ENCODE measurements around the gene EXOC3L2.
"Not testable (repeated sequence)": the region's sequence is repeated elsewhere in the genome, so short reads cannot be mapped to it uniquely, and the experiment has no call there.

Gene EXOC3L2

DNA sequence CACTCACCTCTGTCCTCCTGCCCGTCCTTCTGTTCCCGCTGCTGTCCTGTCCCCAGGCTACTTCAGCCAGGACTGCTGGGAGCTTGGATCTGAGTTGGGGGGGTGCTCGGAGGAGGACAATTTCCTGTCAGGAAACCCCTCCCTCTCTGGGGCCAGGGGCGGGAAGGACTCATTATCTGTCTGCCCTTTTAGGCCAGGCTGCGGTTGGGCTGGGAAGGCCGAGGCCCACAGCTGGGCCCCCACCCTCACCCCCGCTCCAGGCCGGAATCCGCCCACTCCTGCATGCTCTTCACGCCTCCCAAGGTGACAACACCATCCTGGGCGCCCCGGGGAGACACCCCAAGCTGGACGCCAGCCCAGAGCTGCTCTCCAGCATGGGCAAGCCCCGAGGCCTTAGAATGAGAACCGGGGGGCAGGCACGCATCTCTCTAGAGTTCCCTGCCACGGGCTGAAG is at the start of gene EXOC3L2:
TSS of gene EXOC3L2 (minus strand) at position 74 of the 454 bp plus-strand sequence. CDS start 6,362 bp downstream, outside the sequence.
- DNase-seq: no peak

DNA sequence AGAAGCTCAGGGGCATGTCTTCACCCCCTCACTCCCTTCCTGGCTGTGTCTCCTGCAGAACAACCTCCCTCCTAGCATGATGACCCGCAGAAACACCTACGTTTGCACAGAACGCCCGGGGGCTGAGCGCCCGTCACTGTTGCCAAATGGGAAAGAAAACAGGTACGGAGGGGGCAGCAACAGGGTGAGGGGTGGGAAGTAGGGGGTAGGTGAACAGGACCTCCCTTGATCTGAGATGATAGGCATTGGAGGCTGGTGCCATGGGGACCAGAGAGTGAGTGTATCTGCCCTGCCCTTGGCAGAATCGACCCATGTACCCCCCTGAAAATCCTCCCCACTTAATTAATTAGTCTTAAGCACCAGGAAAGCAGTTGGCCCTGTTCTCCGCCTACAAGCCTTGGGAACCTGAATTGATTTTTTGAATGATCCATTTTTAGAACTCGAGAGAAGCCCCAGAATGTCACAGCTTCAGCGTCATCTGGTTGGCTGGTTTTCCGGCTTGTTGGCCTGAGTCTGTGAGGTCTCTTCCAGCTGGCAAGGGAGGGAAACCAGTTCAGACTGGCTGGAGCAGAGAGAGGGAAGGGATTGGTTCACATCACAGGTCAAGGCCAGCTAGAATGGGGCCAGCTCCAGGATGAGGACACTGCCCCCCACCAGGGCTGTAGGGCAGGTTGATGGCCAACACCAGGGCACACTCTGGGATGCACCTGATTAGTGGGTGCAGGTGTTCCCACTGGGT is 49.3 kb upstream of the EXOC3L2 start:
- DNase-seq: peak; percentile 13

DNA sequence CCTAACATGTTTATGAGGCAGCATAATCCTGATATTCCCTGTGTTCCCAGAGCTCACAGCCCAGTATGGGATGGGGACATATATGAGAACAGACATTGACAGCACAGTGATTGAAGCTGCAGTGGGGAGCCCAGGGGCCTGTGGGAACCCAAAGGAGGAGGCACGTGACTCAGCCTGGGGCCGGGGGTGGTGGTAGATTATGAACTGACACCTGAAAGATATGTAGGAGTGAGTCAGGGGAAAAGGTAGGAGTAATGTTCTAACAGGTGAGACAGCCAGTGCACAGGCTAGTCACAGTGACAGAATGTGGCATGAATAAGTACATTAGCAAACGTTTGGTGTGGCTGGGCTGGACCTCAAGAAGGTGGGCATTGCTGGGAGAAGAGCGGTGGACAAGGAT is 48.5 kb upstream of the EXOC3L2 start:
- no peak for DNase-seq

DNA sequence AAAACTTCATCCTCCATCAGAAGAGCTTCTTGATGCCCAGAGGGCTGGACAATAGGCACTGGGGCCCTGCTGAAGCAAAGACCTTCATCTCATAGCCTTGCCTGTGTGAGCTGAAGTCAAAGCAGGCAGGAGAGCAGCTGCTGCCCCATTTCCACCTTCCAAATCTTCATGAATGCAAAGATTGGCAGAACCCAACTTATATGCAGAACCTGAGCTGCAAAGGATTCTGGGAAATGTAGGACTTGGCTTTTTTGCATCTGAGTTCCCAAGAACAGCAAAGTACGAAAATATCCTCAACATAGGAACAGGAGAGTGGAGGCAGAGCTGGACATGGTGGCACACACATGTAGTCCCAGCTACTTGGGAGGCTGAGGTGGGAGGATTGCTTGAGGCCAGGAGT is 46.6 kb upstream of the EXOC3L2 start:
- DNase-seq: no peak

DNA sequence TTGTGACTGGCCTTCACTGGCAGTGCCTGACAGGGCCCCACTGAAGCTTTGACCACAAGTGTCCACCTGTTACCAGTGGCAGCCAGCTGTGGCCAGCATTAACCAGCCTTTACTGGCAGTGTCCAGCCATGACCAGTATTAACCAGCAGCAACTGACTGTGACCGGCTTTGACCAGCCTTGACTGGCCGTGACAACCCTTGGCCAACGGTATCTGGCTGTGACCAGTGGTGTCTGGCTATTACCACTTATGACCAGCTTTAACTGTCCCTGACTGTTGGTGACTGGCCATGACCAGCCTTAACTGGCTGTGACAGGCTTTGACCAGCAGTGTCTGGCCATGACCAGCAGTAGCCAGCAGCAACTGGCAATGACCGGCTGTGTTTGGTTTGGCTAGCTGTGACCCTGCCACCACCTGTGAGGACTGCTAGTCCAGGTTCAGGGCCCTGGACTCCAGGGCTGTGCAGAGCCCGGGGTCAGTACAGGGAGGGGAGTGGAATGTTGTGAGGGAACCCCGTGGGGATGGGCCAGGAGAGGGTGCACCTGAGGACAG is 45.2 kb upstream of the EXOC3L2 start:
- no peak for DNase-seq

DNA sequence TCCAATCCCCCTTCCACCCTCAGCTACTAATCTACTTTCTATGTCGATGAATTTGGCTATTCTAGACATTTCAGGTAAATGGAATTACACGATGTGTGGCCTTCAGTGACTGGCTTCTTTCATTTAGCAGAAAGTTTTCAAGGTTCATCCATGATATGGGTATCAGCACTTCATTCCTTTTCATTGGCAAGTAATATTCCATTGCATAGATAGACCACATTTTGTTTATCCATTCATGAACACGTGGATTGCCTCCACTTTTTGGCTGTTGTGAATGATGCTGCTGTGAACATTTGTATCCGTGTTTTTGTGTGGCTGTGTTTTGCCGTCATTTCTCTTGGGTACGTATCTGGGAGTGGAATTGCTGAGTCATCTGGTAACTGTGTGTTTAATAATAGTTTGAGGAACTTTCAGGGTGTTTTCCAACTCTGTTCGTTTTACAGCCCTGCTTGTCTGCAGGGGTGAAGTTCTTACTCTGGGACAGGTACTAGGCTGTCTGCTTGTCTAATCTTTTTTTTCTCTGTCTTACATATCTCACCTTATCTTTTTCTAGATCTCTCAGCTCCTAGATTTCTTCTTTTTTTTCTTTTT is 38.3 kb upstream of the EXOC3L2 start:
- DNase-seq: no peak

DNA sequence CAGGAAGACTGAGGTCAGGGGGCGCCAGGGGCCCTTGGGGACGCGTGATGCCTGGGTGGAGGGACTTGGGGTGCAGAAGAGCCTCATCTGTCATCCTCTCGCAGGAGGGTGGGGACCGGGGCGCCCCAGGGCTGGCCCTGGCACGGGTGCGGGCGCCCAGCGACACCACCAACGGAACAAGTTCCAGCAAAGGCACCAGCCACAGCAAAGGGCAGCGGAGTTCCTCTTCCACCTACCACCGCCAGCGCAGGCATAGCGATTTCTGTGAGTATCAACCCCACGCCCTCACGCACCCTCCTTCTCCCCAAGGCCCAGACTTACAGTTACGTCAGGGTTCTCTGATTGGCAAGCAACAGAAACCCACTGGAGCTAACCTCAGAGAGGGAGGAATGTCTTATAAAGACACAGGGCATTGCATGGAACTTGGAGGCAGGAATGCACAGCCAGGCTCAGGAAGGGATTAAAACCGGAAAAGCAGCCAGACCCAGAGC is 35.3 kb upstream of the EXOC3L2 start:
- DNase-seq: no peak

DNA sequence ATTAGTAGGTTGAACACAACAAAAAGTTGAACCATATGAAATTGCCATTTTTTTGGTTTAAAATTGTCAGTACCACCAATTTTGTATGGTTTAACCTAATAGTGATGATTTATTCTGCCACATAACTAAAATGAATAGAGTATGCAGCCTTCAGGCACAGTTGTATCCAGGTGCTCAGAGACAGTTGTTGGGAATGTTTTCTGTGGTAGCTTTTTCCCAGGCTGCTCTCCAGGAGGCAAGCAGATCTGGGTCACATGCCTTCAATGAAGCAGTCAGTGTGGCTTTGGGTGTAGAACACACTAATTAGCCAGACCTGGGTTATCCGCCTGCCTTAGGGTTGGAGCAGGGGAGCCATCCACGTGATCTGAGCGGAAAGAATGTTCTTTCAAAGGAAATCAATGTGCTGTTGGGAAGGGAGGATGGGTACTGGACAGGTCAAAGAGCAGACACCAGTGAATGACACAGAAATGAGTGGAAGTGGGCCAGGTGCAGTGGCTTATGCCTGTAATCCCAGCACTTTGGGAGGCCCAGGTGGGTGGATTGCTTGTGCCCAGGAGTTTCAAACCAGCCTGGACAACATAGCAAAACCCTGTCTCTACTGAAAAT is 34.5 kb upstream of the EXOC3L2 start:
- DNase-seq: no peak

DNA sequence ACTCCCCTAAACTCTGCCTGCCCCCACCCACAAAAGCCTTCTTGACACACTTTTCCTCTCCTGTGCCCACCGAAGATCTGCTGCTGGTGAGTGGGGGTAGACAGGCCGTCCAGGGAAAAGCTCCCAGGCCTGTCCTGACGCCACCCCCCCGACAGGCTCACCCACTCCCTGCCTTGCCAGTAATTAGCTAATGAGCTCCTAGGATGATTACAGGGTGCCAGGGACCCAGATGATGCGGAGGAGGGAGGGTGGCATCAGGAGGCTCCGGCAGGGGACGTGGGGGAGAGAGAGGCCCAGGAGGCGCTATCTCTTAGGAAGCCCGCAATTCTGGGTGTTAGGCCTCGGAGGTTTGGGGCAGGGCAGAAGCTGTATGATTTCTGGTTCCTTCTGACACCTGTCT is 32.9 kb upstream of the EXOC3L2 start:
- no peak for DNase-seq

DNA sequence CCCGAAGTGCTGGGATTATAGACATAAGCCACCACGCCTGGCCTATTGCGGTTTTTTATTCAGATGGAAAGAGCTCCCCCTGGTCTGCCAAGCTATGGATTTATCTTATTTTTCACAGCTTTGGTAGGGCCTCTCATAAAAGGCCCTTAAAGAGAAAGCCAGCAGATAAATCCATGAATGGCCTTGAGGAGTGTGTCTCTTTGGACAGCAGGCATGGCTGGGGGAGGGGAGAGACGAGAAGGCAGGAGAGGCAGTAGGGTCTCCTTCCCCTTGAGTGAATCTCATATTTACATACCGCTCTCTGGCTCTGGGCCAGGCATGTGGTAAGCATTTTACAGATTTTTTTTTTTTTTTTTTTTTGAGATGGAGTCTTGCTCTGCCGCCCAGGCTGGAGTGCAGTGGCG is 31.1 kb upstream of the EXOC3L2 start:
- DNase-seq: peak; percentile 35

DNA sequence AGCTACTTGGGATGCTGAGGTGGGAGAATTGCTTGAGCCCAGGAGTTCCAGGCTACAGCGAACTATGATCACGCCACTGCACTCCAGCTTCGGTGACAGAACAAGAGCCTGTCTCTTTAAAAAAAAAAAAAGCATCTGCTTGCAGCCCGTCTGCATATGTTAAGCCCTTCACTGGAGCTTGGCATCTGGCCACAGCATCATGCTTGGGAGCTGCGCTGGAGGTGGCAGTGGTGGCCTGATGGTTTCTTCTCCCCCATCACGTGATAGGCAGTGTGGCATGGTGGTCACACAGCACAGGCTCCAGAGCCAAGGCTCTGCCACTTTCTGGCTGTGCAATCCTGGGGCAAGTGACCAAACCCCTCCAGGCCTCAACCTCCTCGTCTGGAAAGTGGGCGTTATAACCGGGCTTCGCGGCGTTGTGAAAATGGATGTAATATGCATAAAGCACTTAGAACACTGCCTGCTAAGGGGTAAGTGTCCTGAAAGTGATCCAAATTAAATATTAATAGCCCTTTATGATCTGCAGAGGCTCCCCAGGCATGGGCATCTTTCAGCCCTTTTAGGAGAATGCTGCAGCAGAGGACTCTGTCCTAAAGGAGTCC is 30.3 kb upstream of the EXOC3L2 start:
- DNase-seq: peak; percentile 36

DNA sequence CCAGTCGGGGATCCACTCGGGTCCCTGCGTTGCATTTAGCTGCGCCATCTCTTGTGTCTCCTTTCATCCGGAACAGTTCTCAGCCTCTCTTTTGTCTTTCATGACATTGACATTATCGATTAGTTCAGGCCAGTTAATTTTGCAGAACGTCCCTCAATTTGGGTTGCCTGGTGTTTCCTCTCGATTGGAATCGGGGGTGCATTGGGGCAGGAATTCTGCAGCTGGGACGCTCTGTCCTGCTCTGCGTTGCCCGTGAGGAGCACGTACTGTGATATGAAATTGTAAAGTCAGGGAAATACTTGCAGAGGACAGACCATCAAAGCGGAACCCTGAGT is 28.3 kb upstream of the EXOC3L2 start:
- DNase-seq: no peak

DNA sequence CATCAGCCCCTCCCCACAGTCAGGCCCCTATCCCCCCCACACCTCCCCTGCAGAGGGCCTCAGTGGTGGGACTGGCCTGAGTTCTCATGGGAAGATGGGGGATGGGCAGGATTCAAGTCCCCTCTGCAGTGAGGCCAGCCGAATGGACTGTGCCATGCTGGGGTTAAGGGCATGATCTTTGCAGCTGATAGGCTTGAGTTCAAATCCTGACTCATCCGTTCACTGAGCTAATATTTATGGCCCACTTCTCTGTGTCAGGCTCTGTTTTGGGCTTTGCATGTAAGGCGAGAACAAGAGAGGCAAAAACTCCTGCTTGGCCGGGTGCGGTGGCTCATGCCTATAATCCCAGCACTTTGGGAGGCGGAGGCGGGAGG is 26.5 kb upstream of the EXOC3L2 start:
- no peak for DNase-seq

DNA sequence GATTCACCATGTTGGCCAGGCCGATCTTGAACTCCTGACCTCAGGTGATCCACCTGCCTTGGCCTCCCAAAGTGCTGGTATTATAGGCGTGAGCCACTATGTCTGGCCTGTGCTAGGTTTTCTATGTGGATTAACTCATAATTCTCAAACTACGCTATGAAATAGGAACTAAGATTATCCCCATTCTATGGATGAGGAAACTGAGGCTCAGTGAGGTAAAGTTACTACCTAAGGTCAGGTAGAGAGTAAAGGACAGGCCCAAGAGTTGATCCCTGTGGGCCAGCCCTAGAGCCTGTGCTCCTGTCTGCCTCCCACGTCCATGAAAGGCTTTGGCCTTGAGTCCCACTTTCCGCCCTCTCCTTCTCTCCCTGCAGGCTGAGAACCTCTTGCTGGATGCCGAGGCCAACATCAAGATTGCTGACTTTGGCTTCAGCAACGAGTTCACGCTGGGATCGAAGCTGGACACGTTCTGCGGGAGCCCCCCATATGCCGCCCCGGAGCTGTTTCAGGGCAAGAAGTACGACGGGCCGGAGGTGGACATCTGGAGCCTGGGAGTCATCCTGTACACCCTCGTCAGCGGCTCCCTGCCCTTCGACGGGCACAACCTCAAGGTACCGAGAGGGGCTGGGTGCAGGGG is 26.0 kb upstream of the EXOC3L2 start:
- no peak for DNase-seq

DNA sequence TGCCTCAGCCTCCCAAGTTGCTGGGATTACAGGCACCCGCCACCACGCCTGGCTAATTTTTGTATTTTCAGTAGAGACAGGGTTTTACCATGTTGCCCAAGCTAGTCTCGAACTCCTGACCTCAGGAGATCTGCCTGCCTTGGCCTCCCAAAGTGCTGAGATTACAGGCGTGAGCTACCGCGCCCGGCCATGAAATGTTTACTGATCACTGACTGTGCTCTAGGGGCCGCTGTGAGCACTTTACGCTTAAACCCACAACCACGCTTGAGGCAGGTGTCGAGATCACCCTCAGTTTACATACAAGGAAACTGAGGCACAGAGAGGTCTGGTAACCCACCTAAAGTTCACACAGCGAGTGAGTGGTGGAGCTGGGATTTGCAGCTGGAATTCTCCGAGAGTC is 24.7 kb upstream of the EXOC3L2 start:
- not testable (repeated sequence) for DNase-seq

DNA sequence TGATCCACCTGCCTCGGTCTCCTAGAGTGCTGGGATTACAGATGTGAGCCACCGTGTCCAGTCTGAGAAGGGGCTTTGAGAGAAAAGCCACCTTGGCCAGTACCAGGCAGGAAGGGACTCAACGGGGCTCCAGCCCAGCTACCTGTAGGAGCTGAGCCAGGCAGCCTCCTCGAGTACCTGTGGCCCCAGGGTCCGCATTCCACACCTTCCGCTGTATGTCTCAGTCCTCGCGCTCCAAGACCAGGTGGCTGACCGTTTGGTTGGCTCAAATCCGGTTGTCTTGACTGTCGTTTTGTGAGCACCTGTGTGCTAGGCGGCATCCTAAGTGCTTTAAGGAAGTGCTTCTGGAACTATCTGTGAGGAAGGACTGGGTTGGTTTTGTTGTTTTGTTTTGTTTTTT is 22.1 kb upstream of the EXOC3L2 start:
- no peak for DNase-seq

DNA sequence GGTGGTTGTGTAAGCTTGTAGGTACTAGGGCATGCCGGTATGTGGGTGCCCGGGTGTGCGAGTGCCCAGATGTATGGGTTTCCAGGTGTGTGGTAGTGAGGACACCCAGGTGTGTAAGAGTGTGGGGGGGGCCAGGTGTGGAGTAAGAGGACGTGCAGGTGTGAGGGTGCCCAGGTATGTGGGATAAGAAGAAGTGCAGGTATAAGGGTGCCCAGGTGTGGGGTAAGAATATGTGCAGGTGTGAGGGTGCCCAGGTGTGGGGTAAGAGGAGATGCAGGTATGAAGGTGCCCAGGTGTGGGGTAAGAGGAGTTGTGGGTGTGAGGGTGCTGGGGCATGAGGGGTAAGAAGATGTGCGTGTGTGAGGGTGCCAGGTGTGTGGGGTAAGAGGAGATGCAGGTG is 20.2 kb upstream of the EXOC3L2 start:
- DNase-seq: no peak

DNA sequence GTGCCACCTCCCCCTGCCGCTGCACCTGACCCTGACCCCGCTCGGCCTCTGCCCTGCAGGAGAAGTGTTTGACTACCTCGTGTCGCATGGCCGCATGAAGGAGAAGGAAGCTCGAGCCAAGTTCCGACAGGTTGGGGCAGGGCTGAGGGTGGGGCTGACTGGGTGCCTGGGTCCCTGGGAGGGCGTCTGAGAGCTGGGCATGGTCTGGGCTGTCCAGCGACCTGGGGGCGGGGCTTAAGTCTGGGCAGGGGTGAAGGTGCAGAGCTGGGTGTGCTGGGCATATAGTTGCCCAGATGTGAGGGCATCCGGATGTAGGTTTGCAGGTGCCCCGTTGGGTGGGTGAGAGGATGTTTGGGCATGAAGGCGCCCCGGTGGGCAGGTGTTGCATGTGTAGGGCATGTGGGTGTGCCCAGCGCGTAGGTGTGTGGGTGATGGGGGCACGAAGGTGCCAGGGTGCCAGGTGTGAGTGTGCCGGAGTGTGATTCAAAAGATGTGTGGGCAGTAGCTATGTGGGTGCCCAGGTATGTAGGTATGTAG is 19.6 kb upstream of the EXOC3L2 start:
- no peak for DNase-seq

DNA sequence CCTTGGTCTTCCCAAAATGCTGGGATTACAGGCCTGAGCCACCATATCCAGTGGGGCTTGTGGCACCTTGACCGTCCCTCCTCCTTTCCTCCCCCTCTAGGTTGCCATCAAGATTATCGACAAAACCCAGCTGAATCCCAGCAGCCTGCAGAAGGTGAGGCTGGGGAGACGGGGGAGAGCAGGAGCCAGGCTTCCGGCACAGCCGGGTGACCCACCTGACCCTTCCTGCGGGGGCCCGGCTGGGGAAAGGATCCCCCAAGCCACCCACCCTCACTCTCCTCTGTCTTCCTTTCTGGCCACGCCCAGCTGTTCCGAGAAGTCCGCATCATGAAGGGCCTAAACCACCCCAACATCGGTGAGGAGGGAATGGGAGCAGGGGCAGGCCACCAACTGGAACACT is 17.8 kb upstream of the EXOC3L2 start:
- no peak for DNase-seq

DNA sequence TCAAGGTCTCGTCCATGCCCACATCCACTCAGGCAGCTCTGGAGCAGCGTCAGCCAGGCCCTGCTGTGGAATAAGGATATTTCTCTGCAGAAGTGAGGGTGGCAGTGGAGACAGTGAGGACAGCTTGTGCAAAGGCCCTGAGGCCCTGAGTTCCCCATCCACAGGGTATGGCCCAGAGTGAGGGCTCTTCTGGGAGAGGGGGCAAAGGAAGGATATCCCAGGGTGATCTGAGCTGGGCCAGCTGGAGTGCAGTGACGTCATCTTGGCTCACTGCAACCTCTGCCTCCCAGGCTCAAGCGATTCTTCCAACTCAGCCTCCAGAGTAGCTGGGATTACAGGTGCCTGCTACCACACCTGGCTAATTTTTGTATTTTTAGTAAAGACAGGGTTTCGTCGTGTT is 17.4 kb upstream of the EXOC3L2 start:
- DNase-seq: no peak

DNA sequence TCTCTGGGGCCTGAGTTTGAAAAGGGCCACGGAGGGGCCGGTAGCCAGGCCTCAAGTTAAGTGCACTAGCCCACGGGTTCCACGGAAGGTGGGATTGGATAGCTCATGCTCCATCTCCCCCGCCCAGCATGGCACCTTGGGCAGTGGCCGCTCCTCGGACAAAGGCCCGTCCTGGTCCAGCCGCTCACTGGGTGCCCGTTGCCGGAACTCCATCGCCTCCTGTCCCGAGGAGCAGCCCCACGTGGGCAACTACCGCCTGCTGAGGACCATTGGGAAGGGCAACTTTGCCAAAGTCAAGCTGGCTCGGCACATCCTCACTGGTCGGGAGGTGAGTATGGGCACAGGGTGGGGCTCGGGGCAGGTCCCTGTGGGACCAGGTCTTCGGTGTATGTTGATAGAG is 13.7 kb upstream of the EXOC3L2 start:
- no peak for DNase-seq

DNA sequence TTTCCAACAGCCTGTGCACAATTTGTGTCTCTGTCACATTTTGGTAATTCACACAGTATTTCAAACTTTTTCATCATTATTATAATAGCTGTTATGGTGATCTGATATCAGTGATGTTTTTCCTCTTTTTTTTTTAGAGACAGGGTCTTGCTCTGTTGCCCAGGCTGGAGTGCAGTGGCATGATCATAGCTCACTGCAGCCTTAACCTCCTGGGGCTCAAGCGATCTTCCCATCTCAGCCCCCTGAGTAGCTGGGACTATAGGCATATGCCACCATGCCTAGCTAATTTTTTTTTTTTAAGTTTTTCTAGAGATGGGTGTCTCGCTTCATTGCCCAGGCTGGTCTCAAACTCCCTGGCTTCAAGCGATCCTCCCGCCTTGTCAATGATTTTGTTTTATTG is 11.6 kb upstream of the EXOC3L2 start:
- DNase-seq: no peak

DNA sequence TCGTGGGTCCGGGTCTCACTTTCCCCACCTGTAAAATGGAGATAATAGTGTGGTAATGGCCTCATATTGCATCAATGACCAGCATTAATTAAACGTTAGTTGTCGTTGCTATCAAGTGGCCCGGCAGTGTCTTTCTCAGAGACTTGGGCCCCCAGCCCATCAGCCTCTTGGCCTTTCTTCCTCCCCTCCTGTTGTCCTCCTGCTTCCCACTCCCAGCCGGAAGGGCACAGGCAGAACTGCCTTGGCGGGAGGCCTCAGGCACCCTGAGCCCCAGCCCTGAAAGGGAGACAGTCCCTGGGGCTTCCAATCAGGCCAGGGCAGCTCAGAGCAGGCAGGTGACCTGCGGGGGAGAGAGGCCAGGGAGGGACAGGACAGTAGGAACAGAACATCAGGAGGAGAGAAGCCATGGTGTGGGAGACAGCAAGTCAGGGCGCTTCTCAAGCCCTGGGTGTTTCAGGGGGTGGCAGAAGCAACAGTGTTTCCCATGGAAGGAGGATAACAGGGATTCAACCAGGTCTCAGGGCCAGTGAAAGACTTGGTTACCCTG is 10.5 kb upstream of the EXOC3L2 start:
- no peak for DNase-seq

Measured in DMS53 (cell line).